ENCODE data around the gene GPC5. TPM values are rescaled to one million over a fixed set of nuclear protein-coding genes. Genes with fewer than 3 reads are reported as not detected.
"Not testable (repeated sequence)": the region's sequence is repeated elsewhere in the genome, so short reads cannot be mapped to it uniquely, and the experiment has no call there.

GPC5 gene
- total and polyA plus RNA-seq, 9 of the 15 experiments (the other 6 are each of a cell fraction or from before 2014, with no cell fraction given), result 0.18 to 0.27 TPM; not detected in 7

DNA sequence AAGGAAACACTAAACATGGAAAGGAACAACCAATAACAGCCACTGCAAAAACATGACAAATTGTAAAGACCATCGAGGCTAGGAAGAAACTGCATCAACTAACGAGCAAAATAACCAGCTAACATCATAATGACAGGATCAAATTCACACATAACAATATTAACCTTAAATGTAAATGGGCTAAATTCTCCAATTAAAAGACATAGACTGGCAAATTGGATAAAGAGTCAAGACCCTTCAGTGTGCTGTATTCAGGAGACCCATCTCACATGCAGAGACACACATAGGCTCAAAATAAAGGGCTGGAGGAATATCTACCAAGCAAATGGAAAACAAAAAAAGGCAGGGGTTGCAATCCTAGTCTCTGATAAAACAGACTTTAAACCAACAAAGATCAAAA is 1120.2 kb downstream of the GPC5 start:
- CTCF ChIA-PET (ENCODE audit: low intra/inter-chr PET ratio); ATAC-seq; H3K27ac ChIP-seq (ENCODE audit: extremely low read depth, low read depth, low read length); H3K9me3 ChIP-seq (replicated peaks; ENCODE audit: control insufficient read depth, insufficient read depth, low read depth, low read length); H3K27me3 ChIP-seq (ENCODE audit: control insufficient read depth in 2 of 2, insufficient read depth in 2 of 2, low read length in 2 of 2); H3K9me1 ChIP-seq (ENCODE audit: control insufficient read depth, insufficient read depth, low read length); intact Hi-C loops (cut with micrococcal nuclease); H3K79me2 ChIP-seq (ENCODE audit: control insufficient read depth, insufficient read depth, low read length); H3K4me2 ChIP-seq (ENCODE audit: insufficient read depth, low read length); H3K4me3 ChIP-seq; H3K4me1 ChIP-seq (replicated peaks in 1 of 2; ENCODE audit: control insufficient read depth in 2 of 2, insufficient read depth in 2 of 2, low read length in 2 of 2); H4K20me1 ChIP-seq (replicated peaks; ENCODE audit: control insufficient read depth, insufficient read depth, low read length); DNase-seq (ENCODE audit: extremely low read depth in 1 of 4, low spot score in 3 of 4); in situ Hi-C loops (cut with MboI); H2AFZ ChIP-seq (ENCODE audit: low read depth, low read length); H3K36me3 ChIP-seq (ENCODE audit: control insufficient read depth, insufficient read depth, low read length); H3K9ac ChIP-seq (ENCODE audit: insufficient read depth in 1 of 2, low read depth in 2 of 2, low read length in 2 of 2); FAIRE-seq; BruUV-seq (replicated peaks); POLR2A ChIA-PET: not testable (repeated sequence)
- peak; percentile 96 for TF ChIP-seq ZNF507 (tag; conservative IDR thresholded peaks at IDR 0.05)
- TF ChIP-seq ZNF354B (CRISPR knock-in tag; IDR thresholded peaks at IDR 0.05), result peak; percentile 60; the same call in 1 of the 2 replicates
- WGBS (ENCODE audit: insufficient coverage, low coverage, missing lambda C conversion rate), result 1% methylated on average over 2 of the region's 2 CpGs

DNA sequence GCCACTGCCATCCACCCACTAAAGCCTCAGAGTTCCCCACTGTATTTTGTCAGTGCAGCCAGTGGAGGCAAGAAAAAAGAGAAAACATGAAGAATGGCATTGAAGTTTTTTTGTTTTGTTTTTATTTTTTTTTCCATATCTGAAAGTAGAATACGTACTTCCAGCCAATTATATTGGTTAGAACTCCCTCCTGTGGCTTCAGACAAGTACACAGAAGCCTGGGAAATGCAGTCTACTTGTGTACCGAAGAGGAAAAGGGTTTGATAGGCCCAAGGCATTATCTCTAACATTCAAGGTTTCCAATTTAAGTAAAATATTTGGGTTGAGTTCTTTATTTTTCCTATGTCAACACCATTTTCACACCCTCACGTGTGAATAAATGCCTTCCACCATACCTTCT is 1131.9 kb downstream of the GPC5 start:
- ATAC-seq, result no peak
- ChIA-PET CTCF (ENCODE audit: low intra/inter-chr PET ratio) (no interaction called here), POLR2A (interaction anchor here (0.9 to 1.0 kb wide), 2 partner anchors 10 to 42 kb away, joined by 3 read pairs; no protein-coding TSS in a partner anchor)
- no peak for TF ChIP-seq POU5F1 (IDR thresholded peaks at IDR 0.05; ENCODE audit: borderline replicate concordance, low read depth, low read length, partially characterized antibody)
- TF ChIP-seq, protein P1, sequence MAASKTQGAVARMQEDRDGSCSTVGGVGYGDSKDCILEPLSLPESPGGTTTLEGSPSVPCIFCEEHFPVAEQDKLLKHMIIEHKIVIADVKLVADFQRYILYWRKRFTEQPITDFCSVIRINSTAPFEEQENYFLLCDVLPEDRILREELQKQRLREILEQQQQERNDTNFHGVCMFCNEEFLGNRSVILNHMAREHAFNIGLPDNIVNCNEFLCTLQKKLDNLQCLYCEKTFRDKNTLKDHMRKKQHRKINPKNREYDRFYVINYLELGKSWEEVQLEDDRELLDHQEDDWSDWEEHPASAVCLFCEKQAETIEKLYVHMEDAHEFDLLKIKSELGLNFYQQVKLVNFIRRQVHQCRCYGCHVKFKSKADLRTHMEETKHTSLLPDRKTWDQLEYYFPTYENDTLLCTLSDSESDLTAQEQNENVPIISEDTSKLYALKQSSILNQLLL (CRISPR knock-in tag; IDR thresholded peaks at IDR 0.05; ENCODE audit: borderline replicate concordance), result no peak
- 0 out of 2 replicates have a peak, but pooled peaks have one; percentile 34 for TF ChIP-seq ZNF274 (IDR thresholded peaks at IDR 0.05; ENCODE audit: borderline replicate concordance, low read depth, low read length)
- 0 out of 2 replicates have a peak, but pooled peaks have one; percentile 26 for TF ChIP-seq FOXJ2 (tag; IDR thresholded peaks at IDR 0.05)
- TF ChIP-seq ZNF764 (CRISPR knock-in tag; IDR thresholded peaks at IDR 0.05; ENCODE audit: low read depth), result 0 out of 2 replicates have a peak, but pooled peaks have one; percentile 15
- TF ChIP-seq MAZ (CRISPR knock-in tag; conservative IDR thresholded peaks at IDR 0.05 in 1 of 2, IDR thresholded peaks at IDR 0.05 in 1 of 2), result no peak
- TF ChIP-seq MAFG (tag; conservative IDR thresholded peaks at IDR 0.05), result no peak
- 0 out of 2 replicates have a peak, but pooled peaks have one; percentile 41 for TF ChIP-seq ZNF551 (CRISPR knock-in tag; IDR thresholded peaks at IDR 0.05)
- TF ChIP-seq CAMTA2 (CRISPR knock-in tag; conservative IDR thresholded peaks at IDR 0.05), result peak; percentile 78; the same call in 1 of the 2 replicates
- no peak for TF ChIP-seq ZNF184 (CRISPR knock-in tag; IDR thresholded peaks at IDR 0.05)
- TF ChIP-seq, protein P2, sequence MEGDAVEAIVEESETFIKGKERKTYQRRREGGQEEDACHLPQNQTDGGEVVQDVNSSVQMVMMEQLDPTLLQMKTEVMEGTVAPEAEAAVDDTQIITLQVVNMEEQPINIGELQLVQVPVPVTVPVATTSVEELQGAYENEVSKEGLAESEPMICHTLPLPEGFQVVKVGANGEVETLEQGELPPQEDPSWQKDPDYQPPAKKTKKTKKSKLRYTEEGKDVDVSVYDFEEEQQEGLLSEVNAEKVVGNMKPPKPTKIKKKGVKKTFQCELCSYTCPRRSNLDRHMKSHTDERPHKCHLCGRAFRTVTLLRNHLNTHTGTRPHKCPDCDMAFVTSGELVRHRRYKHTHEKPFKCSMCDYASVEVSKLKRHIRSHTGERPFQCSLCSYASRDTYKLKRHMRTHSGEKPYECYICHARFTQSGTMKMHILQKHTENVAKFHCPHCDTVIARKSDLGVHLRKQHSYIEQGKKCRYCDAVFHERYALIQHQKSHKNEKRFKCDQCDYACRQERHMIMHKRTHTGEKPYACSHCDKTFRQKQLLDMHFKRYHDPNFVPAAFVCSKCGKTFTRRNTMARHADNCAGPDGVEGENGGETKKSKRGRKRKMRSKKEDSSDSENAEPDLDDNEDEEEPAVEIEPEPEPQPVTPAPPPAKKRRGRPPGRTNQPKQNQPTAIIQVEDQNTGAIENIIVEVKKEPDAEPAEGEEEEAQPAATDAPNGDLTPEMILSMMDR (IDR thresholded peaks at IDR 0.05 in 2 of 3, conservative IDR thresholded peaks at IDR 0.05 in 1 of 3; ENCODE audit: insufficient read depth in 2 of 3, low read depth in 1 of 3, low read length in 3 of 3), result peak in 1 of 3 experiments; percentile 16; a peak in 1 of 6 replicates
- Histone ChIP-seq H3K4me2 (ENCODE audit: insufficient read depth, low read length) (no peak overlapping the region), H2AFZ (ENCODE audit: low read depth, low read length) (no peak overlapping the region), H3K9ac (ENCODE audit: insufficient read depth in 1 of 2, low read depth in 2 of 2, low read length in 2 of 2) (no peak overlapping the region), H3K27me3 (ENCODE audit: control insufficient read depth in 2 of 2, insufficient read depth in 2 of 2, low read length in 2 of 2) (no peaks in the 10 kb centered on the region), H4K20me1 (replicated peaks; ENCODE audit: control insufficient read depth, insufficient read depth, low read length) (no peaks in the 10 kb centered on the region), H3K27ac (ENCODE audit: extremely low read depth, low read depth, low read length) (no peak overlapping the region), H3K79me2 (ENCODE audit: control insufficient read depth, insufficient read depth, low read length) (no peaks in the 10 kb centered on the region), H3K4me3 (no peak overlapping the region), H3K9me1 (ENCODE audit: control insufficient read depth, insufficient read depth, low read length) (no peaks in the 10 kb centered on the region), H3K36me3 (ENCODE audit: control insufficient read depth, insufficient read depth, low read length) (no peaks in the 10 kb centered on the region), H3K4me1 (replicated peaks in 1 of 2; ENCODE audit: control insufficient read depth in 2 of 2, insufficient read depth in 2 of 2, low read length in 2 of 2) (no peaks in the 10 kb centered on the region), H3K9me3 (replicated peaks; ENCODE audit: control insufficient read depth, insufficient read depth, low read depth, low read length) (peaks cover 5% of the 10 kb centered on the region; the same call in 1 of the 2 replicates)
- in situ Hi-C loops (cut with MboI), result no loop called here
- DNase-seq (ENCODE audit: extremely low read depth in 1 of 4, low spot score in 3 of 4), result no peak
- intact Hi-C loops (cut with micrococcal nuclease), result loop anchor here (10.0 kb wide), 1 partner anchor 674 kb away; no protein-coding TSS in a partner anchor
- no TSS peak for BruUV-seq (replicated peaks)
- WGBS (ENCODE audit: insufficient coverage, low coverage, missing lambda C conversion rate), result 2% methylated on average over 3 of the region's 3 CpGs
- FAIRE-seq, result no peak
